A549 treated with AZD9567 at 1 μM for 4 hours (cell line): ENCODE results near the gene NGF. TPM values are rescaled to one million over a fixed set of nuclear protein-coding genes. Genes with fewer than 3 reads are reported as not detected.

Experiments
- total RNA-seq: library from RNA; stranded (reverse); fragments of 200-300 nt; extraction: Qiagen RNA extraction; gene quantifications from 5 replicates; pipeline ENCODE4 v1.2.3, GENCODE V29; 2022; ENCODE audit not compliant: insufficient read depth

The NGF gene
- 1.00 to 1.4 TPM (median 1.3 TPM) in 4 of 5 replicates, not detected in the other for total RNA-seq

GRCh38 chr1:115337633-115338456, at the start of gene NGF:
Gene NGF, minus strand, starts transcription at chr1:115338249. Its CDS starts 51,454 bp downstream, at chr1:115286795.

Other genes starting within 250 kb of the NGF start
- 0.70 to 1.3 TPM (median 0.81 TPM) in 4 of 5 replicates, not detected in the other for gene TSPAN2, start 248.7 kb downstream of the NGF start, total RNA-seq